Bone marrow (tissue), 2 donors: ENCODE measurements around the gene MYCN.
"Not testable (repeated sequence)": the region's sequence is repeated elsewhere in the genome, so short reads cannot be mapped to it uniquely, and the experiment has no call there.

Experiments used
- DNase-seq, 2 donors: peaks; one replicate each; lab custom pipeline; 2025; lab: John Stamatoyannopoulos, UW

MYCN gene

DNA sequence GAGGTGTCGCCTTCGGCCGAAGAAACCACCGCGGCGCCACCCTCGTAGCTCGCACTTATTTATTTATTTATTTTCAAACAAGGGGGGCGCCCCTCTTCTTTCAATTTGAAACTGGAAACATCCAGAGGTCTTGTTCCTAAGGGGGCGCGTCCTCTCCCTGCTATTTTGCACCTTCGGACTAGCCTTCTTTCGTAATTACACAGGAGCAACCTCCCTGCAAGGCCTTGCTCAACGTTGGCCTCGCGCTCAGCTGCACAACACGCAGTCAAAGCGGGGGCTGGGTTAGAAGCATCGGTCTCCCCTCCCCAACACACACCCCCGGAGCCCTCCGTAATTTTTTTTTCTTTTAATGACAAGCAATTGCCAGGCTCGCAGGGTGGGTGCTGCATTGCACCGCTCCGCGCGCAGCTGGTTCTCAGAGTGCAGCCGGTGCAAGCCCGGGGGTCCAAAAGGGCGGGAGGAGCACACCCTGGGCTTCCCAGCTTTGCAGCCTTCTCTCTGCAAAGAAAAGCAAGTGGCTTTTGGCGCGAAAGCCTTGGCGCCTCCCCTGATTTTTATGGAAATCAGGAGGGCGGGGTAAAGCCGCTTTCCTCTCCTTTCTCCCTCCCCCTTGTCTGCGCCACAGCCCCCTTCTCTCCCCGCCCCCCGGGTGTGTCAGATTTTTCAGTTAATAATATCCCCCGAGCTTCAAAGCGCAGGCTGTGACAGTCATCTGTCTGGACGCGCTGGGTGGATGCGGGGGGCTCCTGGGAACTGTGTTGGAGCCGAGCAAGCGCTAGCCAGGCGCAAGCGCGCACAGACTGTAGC lies at the start of gene MYCN:
MYCN (plus strand) TSS at position 697 of the 807 bp plus-strand sequence. CDS start 1,515 bp downstream, outside the sequence.
- DNase-seq, result no peak

DNA sequence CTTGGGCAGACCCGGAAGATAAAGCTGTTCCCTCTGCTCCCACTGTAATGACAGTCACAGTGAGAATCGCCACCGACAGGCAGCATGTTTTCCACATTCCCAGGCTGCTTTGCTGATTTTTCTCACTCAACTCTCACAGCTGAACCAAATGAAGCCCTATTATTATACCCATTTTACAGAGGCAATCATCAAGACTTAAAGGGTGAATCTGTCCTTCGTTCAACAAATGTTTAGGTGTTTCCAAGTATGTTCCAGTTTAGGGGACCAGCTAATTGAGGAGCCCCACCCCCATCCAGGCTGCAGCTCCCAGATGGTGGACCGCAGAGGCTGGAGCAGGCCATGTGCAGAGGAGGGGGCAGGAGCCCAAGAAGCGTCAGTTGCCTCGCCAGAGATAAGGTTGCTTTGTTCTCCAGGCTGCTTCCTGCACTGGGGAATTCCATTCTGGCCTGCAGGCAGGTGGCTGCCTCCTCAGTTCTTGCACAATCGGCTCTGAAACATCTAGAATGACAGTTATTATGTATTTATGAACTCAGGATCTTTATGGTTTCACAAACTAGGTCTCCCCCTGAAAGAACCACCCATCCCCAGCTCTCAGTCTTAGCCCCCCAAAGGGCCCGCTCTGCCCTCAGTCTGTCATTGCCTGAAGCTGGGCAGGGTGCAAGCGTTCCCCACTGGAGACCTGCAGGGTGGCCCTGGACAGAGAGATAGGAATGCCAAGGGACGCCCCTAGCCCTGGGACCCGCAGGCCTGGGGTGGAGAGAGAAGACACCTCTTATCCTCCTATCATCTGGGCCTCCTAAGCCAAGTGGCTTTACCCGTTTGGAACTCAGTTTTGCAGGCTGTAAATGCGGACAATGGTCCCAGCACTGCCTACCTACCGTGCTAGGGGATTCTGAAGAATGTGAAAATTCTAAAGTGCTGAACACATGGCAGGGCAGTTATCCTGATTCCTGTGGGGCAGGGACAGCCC lies 49.1 kb upstream of the MYCN start:
- no peak for DNase-seq

DNA sequence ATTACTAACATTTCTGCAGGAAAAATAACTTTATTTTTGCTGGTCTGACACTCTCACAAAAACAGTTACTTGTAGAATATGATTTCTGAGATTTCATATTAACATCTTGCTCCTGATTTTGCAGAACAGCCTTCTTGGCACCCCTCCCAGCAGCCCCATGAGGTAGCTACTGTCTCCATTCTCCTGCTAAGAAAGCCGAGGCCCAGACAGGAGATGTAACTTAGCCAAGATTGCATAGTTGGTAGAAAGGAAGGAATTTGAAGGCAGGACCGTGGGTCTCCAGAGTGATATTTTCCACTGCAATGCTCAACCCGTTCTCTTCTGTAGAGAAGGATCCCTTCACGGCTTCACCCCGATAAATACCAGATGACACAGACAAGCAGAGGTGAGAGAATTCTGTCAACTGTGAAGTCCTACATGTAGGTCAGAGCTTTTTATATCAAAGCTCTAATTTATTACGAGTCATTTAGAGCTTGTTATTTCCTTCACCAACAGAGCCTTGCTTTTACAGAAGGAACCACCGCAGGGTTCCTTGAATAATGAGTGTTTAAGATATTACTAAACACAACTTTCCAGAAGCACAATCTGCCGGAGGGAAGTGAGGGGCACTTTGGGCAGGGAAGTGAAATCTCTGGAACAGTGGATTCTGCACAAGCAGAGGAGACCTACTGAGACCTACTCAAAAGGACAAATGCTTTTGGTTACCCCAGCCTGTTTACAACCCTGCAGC lies 48.0 kb upstream of the MYCN start:
- DNase-seq, result no peak

DNA sequence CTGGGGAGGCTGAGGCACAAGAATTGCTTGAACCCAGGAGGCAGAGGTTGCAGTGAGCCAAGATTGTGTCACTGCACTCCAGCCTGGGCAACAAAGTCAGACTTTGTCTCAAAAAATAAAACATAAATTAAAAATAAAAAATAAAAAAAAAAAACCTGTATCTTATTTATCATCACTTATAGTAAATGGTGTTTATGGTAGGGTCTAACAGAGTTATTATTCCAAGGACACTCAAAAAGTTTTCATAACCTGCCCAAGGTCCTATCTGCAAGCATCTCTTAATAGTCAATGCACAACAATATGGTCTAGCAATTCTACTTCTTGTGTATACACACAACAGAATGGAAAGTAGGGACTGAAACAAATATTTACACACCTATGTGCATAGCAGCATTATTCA lies 47.3 kb upstream of the MYCN start:
- DNase-seq, result no peak

DNA sequence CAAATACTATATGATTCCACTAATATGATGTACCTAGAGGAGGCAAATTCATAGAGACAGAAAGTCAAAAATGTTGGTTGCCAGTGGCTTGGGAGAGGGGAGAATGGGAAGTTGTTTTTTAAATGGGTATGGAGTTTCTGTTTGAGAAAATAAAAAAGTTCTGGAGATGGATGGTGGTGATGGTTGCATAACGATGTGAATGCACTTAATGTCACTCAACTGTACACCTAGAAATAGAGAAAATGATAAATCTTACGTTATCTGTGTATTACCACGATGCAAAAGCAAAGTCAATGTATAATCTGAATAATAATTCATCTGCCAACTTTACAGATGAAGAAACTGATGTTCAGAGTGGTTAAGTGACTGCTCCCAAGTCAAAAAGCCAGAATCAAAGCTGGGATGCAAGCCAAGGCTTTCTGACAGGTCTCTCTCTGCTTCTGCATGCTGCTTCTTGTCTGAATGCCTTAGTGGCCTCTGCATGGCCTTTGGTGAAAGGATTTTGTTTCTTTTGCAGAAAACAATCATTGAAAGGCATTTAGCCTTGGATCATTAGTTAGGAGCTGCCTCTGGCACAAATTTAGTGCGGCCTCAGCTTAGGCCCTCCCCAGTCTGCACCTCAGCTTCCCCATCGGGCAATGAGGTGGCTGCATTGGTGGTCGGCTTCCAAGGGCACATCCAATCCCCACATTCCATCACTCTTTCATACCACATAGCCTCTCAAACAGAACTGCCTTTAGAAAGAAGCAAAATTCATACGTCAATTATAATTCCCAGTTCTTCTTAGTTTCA lies 46.5 kb upstream of the MYCN start:
- DNase-seq, result no peak

DNA sequence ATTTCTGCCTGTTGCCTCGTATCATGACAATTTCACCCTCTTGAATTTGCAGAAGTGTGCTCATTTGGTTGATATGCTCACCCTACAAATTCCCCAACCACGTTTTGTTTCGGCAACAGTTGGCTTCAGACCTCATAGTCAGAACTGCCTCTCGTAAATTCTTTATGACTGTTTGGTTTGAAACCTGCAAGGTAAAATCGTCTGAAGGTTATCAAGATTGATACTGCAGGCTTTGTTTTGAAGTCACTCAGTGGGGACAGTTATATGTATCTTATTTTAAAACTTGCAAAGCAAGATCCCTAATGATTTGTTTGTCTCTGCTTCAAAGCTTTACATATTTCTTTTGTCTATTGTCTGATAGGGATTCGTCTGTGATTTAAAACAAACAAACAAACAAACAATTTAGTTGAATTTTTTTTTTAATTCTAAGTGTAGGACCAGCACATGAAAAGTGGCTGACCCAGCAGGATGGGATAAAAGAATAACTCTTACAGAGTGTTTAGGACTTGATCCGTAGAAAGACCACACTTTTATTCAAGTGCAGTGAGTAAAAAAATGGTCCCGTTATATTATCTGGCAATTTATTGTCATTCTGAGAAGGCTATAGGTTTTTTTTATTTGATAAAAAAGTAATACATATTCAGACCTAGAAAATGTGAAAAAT lies 45.7 kb upstream of the MYCN start:
- DNase-seq, result no peak

DNA sequence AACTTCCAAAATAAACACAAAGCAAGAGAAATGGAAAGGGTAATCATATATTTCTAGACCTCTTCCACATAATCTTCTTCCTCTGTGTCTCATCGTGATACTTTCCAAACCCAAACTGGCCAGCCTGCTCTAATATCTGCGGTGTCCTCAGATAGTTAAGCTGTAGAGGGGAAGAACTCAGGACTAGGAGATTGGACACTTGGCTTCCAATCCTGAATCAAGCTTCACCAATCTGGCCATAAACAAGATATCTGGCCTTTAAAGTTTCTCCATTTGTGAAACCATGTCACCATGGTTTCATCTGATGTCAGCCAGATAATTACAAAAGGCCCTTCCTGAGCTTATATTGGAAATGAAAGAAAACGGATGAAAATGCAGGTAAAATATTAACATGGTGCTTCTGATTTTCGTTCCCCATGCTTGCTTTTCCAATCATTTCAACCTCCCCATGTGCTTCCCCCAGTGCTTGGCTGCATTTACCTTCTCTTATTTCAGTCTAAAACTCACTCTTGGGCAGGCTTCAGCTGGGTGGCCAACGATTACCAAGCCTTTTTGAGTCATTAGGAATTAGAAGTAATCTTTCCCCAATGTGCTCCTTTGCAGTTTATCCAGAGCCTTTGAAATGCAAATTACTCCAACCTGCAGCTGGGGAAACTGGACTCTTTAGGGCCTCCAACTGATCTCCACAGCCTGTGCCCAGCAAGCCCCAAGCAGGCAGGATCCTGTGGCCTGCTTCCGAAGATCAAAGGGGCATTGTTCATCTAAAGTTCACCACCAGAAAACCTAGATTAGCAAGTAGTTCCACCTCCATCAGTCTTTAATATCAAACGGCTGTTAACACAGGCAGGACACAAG lies 44.5 kb upstream of the MYCN start:
- no peak for DNase-seq

DNA sequence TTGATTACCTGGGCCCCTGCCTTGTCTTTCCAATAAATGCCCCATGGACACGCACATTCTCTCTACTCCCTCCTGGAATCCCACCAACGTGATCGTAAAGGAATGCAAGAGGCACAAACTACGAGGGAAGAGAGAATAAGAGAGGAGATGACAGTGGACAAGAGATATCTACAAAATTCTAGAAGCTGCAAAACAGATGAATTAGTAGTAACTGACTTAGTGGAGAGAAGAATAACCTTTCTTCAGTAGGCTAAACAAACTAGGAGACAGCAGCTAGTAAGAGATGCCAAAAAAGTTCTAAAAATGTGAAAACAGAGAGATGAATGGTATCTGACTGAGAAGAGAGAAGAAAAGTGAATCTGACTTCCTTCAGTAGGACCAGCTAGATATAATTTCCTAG lies 43.5 kb upstream of the MYCN start:
- no peak for DNase-seq

DNA sequence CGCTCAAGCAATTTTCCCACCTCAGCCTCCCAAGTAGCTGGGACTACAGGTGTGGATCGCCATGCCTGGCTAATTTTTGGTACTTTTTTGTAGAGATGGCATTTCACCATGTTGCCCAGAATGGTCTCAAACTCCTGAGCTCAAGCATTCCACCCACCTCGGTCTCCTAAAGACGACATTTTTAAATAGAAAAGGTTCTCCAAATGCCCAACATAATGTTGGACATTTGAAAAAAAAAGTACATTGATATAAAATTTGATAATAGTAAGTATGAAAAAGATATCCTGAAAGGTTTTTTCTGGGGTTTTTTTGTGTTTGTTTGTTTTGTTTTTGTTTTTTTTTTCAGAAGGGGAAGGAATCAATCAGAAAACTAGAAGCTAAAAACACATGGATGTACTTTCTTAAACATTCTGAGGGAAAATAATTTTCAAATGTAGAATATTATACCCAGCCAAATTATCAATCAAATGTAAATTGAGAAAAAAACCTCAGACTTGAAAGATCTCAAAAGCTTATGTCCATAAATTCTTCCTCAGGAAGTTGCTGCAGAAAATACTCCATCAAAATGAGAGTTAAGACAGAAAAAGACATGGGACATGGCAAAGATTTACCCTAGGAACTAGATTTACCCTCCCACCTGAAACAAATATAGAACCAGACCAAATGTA lies 42.8 kb upstream of the MYCN start:
- no peak for DNase-seq

DNA sequence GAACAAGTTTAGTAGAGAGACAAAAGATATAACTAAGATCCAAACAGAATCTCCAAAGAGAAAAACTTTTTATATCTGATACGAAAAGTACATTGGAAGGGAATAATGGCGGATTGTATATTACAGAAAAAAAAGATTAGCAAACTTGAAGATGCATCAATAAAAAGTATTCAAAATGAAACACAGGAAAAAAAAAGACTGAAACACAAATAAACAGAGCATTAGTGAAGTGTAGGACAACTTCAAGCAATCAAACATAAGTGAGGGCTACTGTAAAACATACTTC lies 41.1 kb upstream of the MYCN start:
- DNase-seq, result no peak

DNA sequence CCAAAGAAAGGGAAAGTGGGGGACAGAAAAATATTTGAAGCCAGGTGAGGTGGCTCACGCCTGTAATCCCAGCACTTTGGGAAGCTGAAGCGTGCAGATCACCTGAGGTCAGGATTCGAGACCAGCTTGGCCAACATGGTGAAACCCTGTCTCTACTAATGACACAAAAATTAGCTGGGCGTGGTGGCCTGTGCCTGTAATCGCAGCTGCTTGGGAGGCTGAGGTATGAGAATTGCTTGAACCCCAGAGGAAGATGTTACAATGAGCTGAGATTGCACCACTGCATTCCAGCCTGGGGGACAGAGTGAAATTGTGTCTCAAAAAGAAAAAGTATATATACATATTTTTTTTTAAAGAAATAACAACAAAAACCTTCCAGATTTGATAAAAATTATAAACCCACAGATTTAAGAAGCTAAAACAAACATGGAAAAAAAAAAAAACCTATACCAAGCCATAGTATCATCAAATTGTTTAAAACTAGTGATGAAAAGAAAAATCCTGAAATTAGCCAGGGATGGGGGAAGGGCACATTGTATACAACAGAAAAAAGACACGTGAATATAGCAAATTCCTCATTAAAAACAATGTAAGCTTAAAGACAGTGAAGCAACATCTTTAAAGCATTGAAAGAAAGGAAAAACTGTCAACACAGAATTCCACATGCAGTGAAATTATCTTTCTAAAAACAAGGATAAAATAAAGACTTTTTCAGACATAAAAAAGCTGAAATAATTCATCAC lies 40.4 kb upstream of the MYCN start:
- DNase-seq, result no peak

DNA sequence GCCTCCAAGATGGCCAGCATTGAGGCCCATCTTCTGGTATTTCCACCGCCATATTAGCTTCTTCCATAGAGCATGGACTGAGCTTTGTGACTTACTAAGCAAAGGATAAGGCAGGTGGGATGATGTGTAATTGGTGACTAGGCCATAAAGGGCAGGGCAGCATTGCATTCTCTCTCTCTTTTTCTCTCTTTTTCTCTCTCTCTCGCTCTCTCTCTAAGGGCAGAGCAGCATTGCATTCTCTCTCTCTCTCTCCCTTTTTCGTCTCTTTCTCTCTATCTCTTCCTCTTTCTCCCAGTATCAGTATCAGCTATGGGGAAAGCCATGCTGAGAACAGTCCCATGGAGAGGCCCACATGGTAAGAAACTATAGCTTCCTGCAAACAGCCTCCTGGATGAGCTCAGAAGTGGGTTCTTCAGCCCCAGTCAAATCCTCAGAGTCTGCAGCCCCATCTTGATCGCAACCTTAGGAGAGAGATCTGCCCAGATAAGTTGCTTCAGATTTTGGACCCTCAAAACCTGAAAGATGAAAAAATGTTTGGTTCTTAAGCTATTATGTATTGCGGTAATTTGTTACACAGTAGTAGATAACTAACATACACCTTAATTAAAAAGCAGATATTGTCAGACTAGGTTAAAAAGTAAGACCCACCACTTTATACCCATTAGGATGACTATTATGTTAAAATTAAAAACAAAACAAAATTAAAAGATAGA lies 39.1 kb upstream of the MYCN start:
- no peak for DNase-seq

DNA sequence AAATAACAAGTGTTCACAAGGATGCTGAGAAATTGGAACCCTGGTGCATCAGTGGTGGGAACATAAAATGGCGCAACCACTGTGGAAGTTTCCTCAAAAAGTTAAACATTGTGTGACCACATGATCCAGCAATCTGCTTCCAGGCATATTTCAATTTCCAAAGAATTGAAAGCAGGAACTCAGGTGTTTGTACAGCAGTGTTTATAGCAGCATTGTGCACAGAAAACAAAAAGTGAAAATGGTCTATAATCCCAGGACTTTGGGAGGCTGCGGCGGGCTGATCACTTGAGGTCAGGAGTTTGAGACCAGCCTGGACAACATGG lies 38.6 kb upstream of the MYCN start:
- DNase-seq, result no peak

DNA sequence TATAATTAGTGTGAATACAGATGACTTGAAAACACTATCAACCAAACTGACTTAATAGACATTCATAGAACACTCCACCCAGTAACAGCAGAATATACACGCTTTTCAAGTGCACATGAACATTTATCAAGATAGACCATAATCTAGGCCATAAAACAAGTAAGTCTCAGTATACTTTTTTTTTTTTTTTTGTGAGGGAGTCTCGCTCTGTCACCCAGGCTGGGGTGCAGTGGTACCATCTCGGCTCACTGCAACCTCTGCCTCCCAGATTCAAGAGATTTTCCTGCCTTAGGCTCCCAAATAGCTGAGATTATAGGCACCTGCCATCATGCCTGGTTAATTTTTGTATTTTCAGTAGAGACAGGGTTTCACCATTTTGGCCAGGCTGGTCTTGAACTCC lies 36.4 kb upstream of the MYCN start:
- not testable (repeated sequence) for DNase-seq

DNA sequence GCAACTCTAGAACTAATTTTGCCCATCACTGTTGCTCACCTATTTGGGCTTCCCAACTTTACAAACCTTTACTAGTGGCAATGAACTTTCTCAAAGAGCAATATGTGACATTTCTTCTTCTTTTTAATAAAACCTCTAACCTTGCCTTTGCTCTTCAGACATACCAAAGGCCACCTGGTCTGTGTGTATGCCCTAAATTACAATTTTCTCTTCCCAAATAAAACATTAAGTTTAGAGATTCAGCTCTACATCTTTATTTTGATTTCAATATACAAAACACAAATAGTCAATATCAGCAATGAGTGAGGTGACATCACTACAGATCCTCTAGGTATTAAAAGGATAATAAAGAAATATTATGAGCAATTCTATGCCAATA lies 35.1 kb upstream of the MYCN start:
- no peak for DNase-seq

DNA sequence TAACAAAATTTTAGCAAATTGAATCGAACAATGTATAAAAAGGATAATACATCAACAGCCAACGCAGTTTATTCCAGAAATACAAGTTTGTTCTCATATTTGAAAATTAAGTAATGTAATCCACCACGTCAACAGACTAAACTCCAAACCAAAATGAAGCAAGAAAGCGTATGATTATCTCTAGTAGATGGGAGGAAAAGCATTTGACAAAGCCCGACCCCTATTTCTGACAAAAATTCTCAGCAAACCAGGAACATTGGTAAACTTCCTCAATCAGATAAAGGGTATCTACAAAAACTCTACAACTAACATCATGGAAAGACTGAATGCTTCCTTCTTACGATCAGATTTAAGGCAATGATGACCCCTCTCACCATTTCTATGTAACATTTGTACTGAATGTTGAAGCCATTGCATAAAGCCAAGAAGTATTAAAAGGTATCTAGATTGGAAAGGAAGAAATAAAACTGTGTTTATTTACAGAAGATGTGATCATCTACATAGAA lies 34.3 kb upstream of the MYCN start:
- no peak for DNase-seq

DNA sequence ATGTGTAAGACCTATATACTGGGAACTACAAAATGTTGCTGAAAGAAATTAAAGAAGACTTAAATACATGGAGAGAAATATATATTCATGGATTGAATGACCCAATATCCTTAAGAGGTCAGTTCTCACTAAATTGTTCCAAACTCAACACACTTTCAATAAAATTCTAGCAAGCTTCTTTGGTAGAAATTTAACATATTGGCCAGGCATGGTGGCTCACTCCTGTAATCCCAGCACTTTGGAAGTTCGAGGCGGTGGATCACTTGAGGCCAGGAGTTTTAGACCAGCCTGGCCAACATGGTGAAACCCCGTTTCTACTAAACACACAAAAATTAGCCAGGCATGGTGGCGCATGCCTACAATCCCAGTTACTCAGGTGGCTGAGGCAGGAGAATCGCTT lies 33.6 kb upstream of the MYCN start:
- no peak for DNase-seq
